Measurements from ENCODE around the gene PLS1. TPM values are rescaled to one million over a fixed set of nuclear protein-coding genes. Genes with fewer than 3 reads are reported as not detected.

Gene PLS1
- total RNA-seq, 1 donor from 2014 or later = 3.9 TPM

DNA sequence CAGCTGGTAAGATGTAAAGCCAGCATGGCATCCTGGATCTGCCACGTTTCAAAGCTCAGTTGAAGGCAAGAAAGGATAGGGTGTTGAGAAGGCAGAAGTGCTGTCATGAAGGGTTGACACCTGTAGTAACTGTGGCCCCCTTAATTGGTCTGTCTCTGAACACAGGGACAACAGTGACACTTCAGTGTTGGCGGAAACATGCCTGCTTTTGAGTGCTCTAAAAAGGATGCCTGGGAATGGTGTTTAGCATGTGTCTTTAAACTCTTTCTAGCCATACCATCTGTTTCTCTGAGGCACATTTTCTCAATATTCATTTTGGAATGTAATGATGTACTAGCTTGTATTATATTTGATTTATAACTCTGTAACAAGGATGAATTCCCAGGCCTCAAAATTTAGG is 42.1 kb downstream of the PLS1 start:
- TF ChIP-seq, protein P1, sequence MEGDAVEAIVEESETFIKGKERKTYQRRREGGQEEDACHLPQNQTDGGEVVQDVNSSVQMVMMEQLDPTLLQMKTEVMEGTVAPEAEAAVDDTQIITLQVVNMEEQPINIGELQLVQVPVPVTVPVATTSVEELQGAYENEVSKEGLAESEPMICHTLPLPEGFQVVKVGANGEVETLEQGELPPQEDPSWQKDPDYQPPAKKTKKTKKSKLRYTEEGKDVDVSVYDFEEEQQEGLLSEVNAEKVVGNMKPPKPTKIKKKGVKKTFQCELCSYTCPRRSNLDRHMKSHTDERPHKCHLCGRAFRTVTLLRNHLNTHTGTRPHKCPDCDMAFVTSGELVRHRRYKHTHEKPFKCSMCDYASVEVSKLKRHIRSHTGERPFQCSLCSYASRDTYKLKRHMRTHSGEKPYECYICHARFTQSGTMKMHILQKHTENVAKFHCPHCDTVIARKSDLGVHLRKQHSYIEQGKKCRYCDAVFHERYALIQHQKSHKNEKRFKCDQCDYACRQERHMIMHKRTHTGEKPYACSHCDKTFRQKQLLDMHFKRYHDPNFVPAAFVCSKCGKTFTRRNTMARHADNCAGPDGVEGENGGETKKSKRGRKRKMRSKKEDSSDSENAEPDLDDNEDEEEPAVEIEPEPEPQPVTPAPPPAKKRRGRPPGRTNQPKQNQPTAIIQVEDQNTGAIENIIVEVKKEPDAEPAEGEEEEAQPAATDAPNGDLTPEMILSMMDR (IDR thresholded peaks at IDR 0.05) = no peak
- TF ChIP-seq POLR2AphosphoS5 (IDR thresholded peaks at IDR 0.05; ENCODE audit: insufficient read depth in 1 of 2, low read depth in 1 of 2) (no peak), POLR2A (IDR thresholded peaks at IDR 0.05) (no peak)

GRCh38 chr3:142641504-142641903 is 45.3 kb downstream of the PLS1 start:
- no peaks in the 10 kb centered on the region for H3K9me3 ChIP-seq

More for the DNA sequence above, 42.1 kb downstream of the PLS1 start:
- no peaks in the 10 kb centered on the region for H3K27me3 ChIP-seq
- H3K4me3 ChIP-seq = no peak overlapping the region
- no peak overlapping the region for H3K27ac ChIP-seq
- no peaks in the 10 kb centered on the region for H3K4me1 ChIP-seq
- intact Hi-C loops (cut with DNase I) = no loop called here
- no peak for DNase-seq (ENCODE audit: extremely low spot score in 2 of 2)
- no peaks in the 10 kb centered on the region for H3K36me3 ChIP-seq
- H3K9me3 ChIP-seq = no peaks in the 10 kb centered on the region

DNA sequence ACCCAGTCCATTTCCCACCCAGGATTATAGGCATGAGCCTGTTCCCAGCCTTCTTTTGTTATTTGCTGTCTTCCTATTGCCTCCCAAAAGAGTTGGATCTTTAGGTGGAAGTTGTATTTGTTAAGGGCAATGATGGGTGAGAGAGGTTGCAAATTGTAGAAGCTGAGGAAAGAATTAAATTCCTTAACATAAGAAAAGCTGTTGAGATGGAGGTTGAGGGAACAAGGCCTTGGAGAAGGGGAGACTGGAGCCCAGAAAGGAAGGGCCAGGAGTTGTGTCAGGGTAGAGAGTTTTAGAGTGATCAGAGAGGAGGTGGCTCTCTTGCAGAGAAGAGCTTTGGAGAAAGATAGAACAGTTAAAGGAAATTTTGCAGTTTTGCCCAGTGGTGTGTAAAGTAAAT is 46.8 kb downstream of the PLS1 start:
- H3K36me3 ChIP-seq = no peaks in the 10 kb centered on the region
- no peak overlapping the region for H3K27ac ChIP-seq
- DNase-seq (ENCODE audit: extremely low spot score in 2 of 2) = no peak
- no peaks in the 10 kb centered on the region for H3K4me1 ChIP-seq
- TF ChIP-seq POLR2AphosphoS5 (IDR thresholded peaks at IDR 0.05; ENCODE audit: insufficient read depth in 1 of 2, low read depth in 1 of 2) = no peak
- no peak for TF ChIP-seq POLR2A (IDR thresholded peaks at IDR 0.05)
- intact Hi-C loops (cut with DNase I) = no loop called here
- no peaks in the 10 kb centered on the region for H3K27me3 ChIP-seq
- no peaks in the 10 kb centered on the region for H3K9me3 ChIP-seq
- H3K4me3 ChIP-seq = no peak overlapping the region

More at GRCh38 chr3:142641504-142641903, 45.3 kb downstream of the PLS1 start:
- DNase-seq (ENCODE audit: extremely low spot score in 2 of 2) = no peak
- Histone ChIP-seq H3K27ac (no peak overlapping the region), H3K27me3 (no peaks in the 10 kb centered on the region), H3K36me3 (no peaks in the 10 kb centered on the region), H3K4me3 (no peak overlapping the region), H3K4me1 (no peaks in the 10 kb centered on the region)
- intact Hi-C loops (cut with DNase I) = no loop called here
- TF ChIP-seq, protein P1 (IDR thresholded peaks at IDR 0.05) = no peak
- TF ChIP-seq POLR2AphosphoS5 (IDR thresholded peaks at IDR 0.05; ENCODE audit: insufficient read depth in 1 of 2, low read depth in 1 of 2) = no peak
- TF ChIP-seq POLR2A (IDR thresholded peaks at IDR 0.05) = no peak

DNA sequence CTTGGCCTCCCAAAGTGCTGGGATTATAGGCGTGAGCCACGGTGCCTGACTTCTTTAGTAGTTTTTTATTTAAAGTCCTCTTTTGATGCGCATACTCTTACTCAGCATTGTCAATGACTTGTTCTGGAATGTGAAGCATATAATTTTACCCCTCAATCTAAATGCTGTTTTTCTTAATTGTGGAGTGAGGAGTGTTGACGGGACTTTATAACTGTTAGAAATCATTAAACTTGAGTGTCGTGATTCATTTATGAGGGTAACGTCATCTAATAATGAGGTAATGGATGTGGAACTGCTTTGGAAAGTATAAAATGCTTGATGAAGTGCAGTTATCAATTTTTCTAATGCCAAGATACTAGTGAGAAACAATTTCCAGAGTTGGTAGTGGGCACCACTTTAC is 48.3 kb downstream of the PLS1 start:
- Histone ChIP-seq H3K36me3 (no peaks in the 10 kb centered on the region), H3K4me1 (no peaks in the 10 kb centered on the region), H3K27ac (no peak overlapping the region), H3K4me3 (no peak overlapping the region), H3K9me3 (no peaks in the 10 kb centered on the region), H3K27me3 (no peaks in the 10 kb centered on the region)
- TF ChIP-seq POLR2A (IDR thresholded peaks at IDR 0.05) (no peak), POLR2AphosphoS5 (IDR thresholded peaks at IDR 0.05; ENCODE audit: insufficient read depth in 1 of 2, low read depth in 1 of 2) (no peak)
- TF ChIP-seq, protein P1 (IDR thresholded peaks at IDR 0.05) = no peak
- intact Hi-C loops (cut with DNase I) = no loop called here
- DNase-seq (ENCODE audit: extremely low spot score in 2 of 2) = no peak

DNA sequence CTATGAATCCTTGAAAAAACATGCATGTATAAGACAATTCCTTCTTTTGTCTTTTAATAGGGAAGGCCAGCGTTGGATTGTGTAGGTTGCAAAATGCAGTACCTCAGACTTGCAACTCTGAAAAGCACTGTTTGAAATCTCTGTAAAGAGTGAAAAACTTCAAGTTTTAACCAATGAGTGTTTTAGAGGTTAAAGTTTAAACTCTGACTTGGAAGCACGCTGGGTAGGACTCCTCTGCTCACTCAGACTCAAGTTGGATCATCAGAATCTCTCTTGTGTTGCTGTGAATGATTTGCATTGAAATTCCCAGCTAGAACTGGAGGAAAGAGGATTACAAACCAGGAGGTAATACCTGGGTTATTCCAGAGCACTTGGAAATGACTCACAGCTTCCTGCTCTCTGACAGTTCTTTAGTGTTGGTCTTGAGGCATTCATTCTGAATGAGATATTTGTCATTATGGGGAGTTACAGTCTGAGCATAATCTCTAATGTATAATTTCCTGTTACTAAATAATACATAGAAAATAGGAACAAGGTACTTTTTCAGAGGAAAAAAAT is 49.1 kb downstream of the PLS1 start:
- TF ChIP-seq POLR2AphosphoS5 (IDR thresholded peaks at IDR 0.05; ENCODE audit: insufficient read depth in 1 of 2, low read depth in 1 of 2) (no peak), POLR2A (IDR thresholded peaks at IDR 0.05) (no peak)
- TF ChIP-seq, protein P1 (IDR thresholded peaks at IDR 0.05) = no peak
- intact Hi-C loops (cut with DNase I) = no loop called here

More for the DNA sequence above, 49.1 kb downstream of the PLS1 start:
- Histone ChIP-seq H3K4me1 (no peaks in the 10 kb centered on the region), H3K4me3 (no peak overlapping the region), H3K27ac (no peak overlapping the region), H3K9me3 (no peaks in the 10 kb centered on the region), H3K27me3 (no peaks in the 10 kb centered on the region), H3K36me3 (no peaks in the 10 kb centered on the region)
- DNase-seq (ENCODE audit: extremely low spot score in 2 of 2) = no peak

All from vagina (tissue), 2 donors.